NCI-H2227 treated with DMSO at 0.1 percent for 48 hours (cell line): ENCODE data around the gene PKLR.
"Not testable (repeated sequence)": the region's sequence is repeated elsewhere in the genome, so short reads cannot be mapped to it uniquely, and the experiment has no call there.

ENCODE experiments used
- DNase-seq: peaks from one replicate; lab custom pipeline; 2025; lab: John Stamatoyannopoulos, UW

Gene PKLR

GRCh38 chr1:155318082-155318481, 16.8 kb upstream of the PKLR start:
- no peak for DNase-seq

- no peak for DNase-seq
Measured at GRCh38 chr1:155316922-155317321, 15.7 kb upstream of the PKLR start.

- no peak for DNase-seq
Measured at GRCh38 chr1:155313261-155313660, 12.0 kb upstream of the PKLR start.

GRCh38 chr1:155309423-155310021, 8.3 kb upstream of the PKLR start:
- no peak for DNase-seq

GRCh38 chr1:155308493-155309422, 7.5 kb upstream of the PKLR start, which contains the start of gene FDPS:
Gene FDPS (plus strand): TSS chr1:155308866. CDS start chr1:155309790, 924 bp downstream.
- DNase-seq, result peak; percentile 98

GRCh38 chr1:155307247-155307740, 6.1 kb upstream of the PKLR start:
- DNase-seq, result peak; percentile 13

- no peak for DNase-seq
Measured at GRCh38 chr1:155305881-155306391, 4.7 kb upstream of the PKLR start.

- no peak for DNase-seq
Measured at GRCh38 chr1:155304558-155305063, 3.4 kb upstream of the PKLR start.

GRCh38 chr1:155300553-155301329, 497 bp downstream of the PKLR start:
- DNase-seq, result no peak

GRCh38 chr1:155300024-155300423, 1.2 kb downstream of the PKLR start:
- no peak for DNase-seq

- peak; percentile 35 for DNase-seq
Measured at GRCh38 chr1:155297384-155297783, 3.9 kb downstream of the PKLR start.

- no peak for DNase-seq
Measured at GRCh38 chr1:155296661-155297060, 4.6 kb downstream of the PKLR start.

- DNase-seq, result no peak
Measured at GRCh38 chr1:155295942-155296267, 5.3 kb downstream of the PKLR start.

GRCh38 chr1:155295183-155295941, 5.9 kb downstream of the PKLR start:
- DNase-seq, result no peak

- no peak for DNase-seq
Measured at GRCh38 chr1:155294520-155295182, 6.6 kb downstream of the PKLR start.

GRCh38 chr1:155293086-155293749, 8.0 kb downstream of the PKLR start:
- DNase-seq, result no peak

- DNase-seq, result not testable (repeated sequence)
Measured at GRCh38 chr1:155291006-155291405, 10.2 kb downstream of the PKLR start.

GRCh38 chr1:155287987-155288543, 13.2 kb downstream of the PKLR start:
- DNase-seq, result no peak

GRCh38 chr1:155286544-155286943, 14.7 kb downstream of the PKLR start:
- no peak for DNase-seq

GRCh38 chr1:155285631-155286044, 15.6 kb downstream of the PKLR start:
- DNase-seq, result no peak
